Neural progenitor cell (in vitro differentiated cells): ENCODE data around the gene SLC2A5. TPM values are rescaled to one million over a fixed set of nuclear protein-coding genes. Genes with fewer than 3 reads are reported as not detected.

Experiments
- DNase-seq: peaks from one replicate; pipeline ENCODE4 v3.0.0-alpha.2; 2016; ENCODE audit warnings: low spot score
- H2AFZ ChIP-seq: fragments of 200-600 bp; sonication (generic); replicated peaks from 2 replicates; pipeline ENCODE4 v1.6.1; 2016; ENCODE audit warnings: antibody characterized with exemption
- H3F3A ChIP-seq: fragments of 200-600 bp; sonication (generic); 2 replicates; pipeline ENCODE4 v1.6.1; 2016; ENCODE audit warnings: antibody characterized with exemption, low read depth
- H3K27ac ChIP-seq: fragments of 200-600 bp; sonication (generic); 2 replicates; pipeline ENCODE4 v1.5.1; 2016; ENCODE audit warnings: mild to moderate bottlenecking
- H3K27me3 ChIP-seq: fragments of 200-600 bp; sonication (generic); 2 replicates; pipeline ENCODE4 v1.6.1; 2016; ENCODE audit warnings: mild to moderate bottlenecking, moderate library complexity
- H3K36me3 ChIP-seq: fragments of 200-600 bp; sonication (generic); 2 replicates; pipeline ENCODE4 v1.5.1; 2016
- H3K4me1 ChIP-seq: fragments of 200-600 bp; sonication (generic); 2 replicates; pipeline ENCODE4 v1.6.1; 2016; ENCODE audit warnings: mixed run types
- H3K4me2 ChIP-seq: fragments of 200-600 bp; sonication (generic); 2 replicates; pipeline ENCODE4 v1.6.1; 2016
- H3K4me3 ChIP-seq: fragments of 200-600 bp; sonication (generic); 2 replicates; pipeline ENCODE4 v1.5.1; 2016
- H3K79me2 ChIP-seq: fragments of 200-600 bp; sonication (generic); 2 replicates; pipeline ENCODE4 v1.6.1; 2016; ENCODE audit warnings: low read depth
- H3K9ac ChIP-seq: fragments of 200-600 bp; sonication (generic); 2 replicates; pipeline ENCODE4 v1.6.1; 2016
- H3K9me3 ChIP-seq: fragments of 200-600 bp; sonication (generic); 2 replicates; pipeline ENCODE4 v1.5.1; 2016; ENCODE audit warnings: low read depth
- H4K20me1 ChIP-seq: fragments of 200-600 bp; sonication (generic); 2 replicates; pipeline ENCODE4 v1.6.1; 2016; ENCODE audit warnings: low read depth
- H3K27ac Mint-ChIP-seq: 3 replicates; pipeline ENCODE4 v1.8.0; 2021; ENCODE audit warnings: mixed read lengths
- H3K27me3 Mint-ChIP-seq: 2 replicates; pipeline ENCODE4 v1.8.0; 2022; ENCODE audit warnings: low read depth, mild to moderate bottlenecking, inconsistent platforms, moderate library complexity, mixed read lengths; ENCODE audit not compliant: insufficient read depth
- H3K36me3 Mint-ChIP-seq: 3 replicates; pipeline ENCODE4 v1.8.0; 2021; ENCODE audit warnings: mixed read lengths
- H3K4me1 Mint-ChIP-seq: 3 replicates; pipeline ENCODE4 v1.8.0; 2021; ENCODE audit warnings: mixed read lengths
- H3K4me3 Mint-ChIP-seq: 3 replicates; pipeline ENCODE4 v1.8.0; 2021; ENCODE audit warnings: mild to moderate bottlenecking, moderate library complexity, mixed read lengths
- H3K9me3 Mint-ChIP-seq: 3 replicates; pipeline ENCODE4 v1.8.0; 2020; ENCODE audit warnings: mixed read lengths
- EZH2 ChIP-seq: fragments of 200-600 bp; sonication (generic); IDR thresholded peaks from 2 replicates; pipeline ENCODE4 v1.6.1; 2017; ENCODE audit warnings: antibody characterized with exemption, mild to moderate bottlenecking, moderate library complexity
- EZH2phosphoT487 ChIP-seq: fragments of 200-600 bp; sonication (generic); IDR thresholded peaks from 2 replicates; pipeline ENCODE4 v1.6.1; 2017; ENCODE audit warnings: antibody characterized with exemption
- total RNA-seq: library from RNA; depleted of rRNA; stranded (reverse); fragments of >200 nt; gene quantifications from 2 replicates; pipeline ENCODE4 v1.2.3, GENCODE V29; 2015; ENCODE audit warnings: low replicate concordance
- TF ChIP-seq, protein P1 (sequence below): fragments of 200-600 bp; sonication (generic); IDR thresholded peaks from 2 replicates; pipeline ENCODE4 v1.5.1; 2017; ENCODE audit warnings: antibody characterized with exemption, mild to moderate bottlenecking

The SLC2A5 gene
- total RNA-seq, 1 donor from 2014 or later: not detected

DNA sequence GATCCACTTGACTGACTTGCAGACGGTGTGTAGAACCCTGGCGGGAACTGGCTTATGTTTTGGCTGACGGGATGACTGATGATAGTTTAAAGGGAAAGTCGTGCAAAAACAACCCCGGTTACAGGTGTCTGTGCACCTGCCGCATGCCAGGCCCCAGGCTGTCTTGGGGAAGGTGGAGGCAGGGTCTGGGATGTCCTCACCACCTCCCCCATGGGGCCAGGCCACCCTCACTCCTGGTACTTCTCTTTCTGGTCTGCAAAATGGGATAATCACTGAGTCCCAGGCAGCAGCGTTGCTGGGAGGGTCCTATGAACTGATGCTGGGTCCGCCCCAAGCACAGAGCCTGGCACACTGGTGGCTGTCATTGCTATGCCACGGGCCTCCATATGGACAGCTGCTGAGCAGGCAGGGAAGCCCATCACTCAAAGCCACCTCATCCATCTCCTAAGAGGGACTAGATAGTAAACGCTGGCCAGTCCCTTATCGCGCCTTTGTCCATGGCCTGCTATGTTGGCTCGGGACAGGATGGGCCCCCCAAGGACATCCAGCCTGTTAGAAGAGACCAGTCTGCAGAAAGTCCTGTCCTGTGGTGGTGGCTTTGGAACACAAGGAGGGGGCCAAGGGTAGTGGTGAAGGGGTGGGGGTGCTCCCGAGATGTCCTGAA, 28.2 kb downstream of the SLC2A5 start:
- no peaks in the 10 kb centered on the region for H3K4me1 ChIP-seq
- no peak overlapping the region for H3K27ac ChIP-seq
- H3K9me3 Mint-ChIP-seq: peaks cover 2% of the 10 kb centered on the region
- H3K27me3 ChIP-seq: no peaks in the 10 kb centered on the region
- H3K79me2 ChIP-seq: no peaks in the 10 kb centered on the region
- H3K4me2 ChIP-seq: no peak overlapping the region
- peaks cover 4% of the 10 kb centered on the region for H3K27me3 Mint-ChIP-seq
- no peaks in the 10 kb centered on the region for H3K36me3 ChIP-seq
- DNase-seq: no peak
- H3K36me3 Mint-ChIP-seq: no peaks in the 10 kb centered on the region
- no peak overlapping the region for H3K4me3 Mint-ChIP-seq
- no peak overlapping the region for H3K4me3 ChIP-seq
- no peaks in the 10 kb centered on the region for H3K4me1 Mint-ChIP-seq
- no peaks in the 10 kb centered on the region for H4K20me1 ChIP-seq
- H3K27ac Mint-ChIP-seq: no peak overlapping the region
- TF ChIP-seq EZH2phosphoT487 (no peak), EZH2 (no peak)
- TF ChIP-seq, protein P1, sequence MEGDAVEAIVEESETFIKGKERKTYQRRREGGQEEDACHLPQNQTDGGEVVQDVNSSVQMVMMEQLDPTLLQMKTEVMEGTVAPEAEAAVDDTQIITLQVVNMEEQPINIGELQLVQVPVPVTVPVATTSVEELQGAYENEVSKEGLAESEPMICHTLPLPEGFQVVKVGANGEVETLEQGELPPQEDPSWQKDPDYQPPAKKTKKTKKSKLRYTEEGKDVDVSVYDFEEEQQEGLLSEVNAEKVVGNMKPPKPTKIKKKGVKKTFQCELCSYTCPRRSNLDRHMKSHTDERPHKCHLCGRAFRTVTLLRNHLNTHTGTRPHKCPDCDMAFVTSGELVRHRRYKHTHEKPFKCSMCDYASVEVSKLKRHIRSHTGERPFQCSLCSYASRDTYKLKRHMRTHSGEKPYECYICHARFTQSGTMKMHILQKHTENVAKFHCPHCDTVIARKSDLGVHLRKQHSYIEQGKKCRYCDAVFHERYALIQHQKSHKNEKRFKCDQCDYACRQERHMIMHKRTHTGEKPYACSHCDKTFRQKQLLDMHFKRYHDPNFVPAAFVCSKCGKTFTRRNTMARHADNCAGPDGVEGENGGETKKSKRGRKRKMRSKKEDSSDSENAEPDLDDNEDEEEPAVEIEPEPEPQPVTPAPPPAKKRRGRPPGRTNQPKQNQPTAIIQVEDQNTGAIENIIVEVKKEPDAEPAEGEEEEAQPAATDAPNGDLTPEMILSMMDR: no peak
- no peak overlapping the region for H3K9ac ChIP-seq
- H3K9me3 ChIP-seq: no peaks in the 10 kb centered on the region
- H2AFZ ChIP-seq: no peak overlapping the region
- no peaks in the 10 kb centered on the region for H3F3A ChIP-seq

DNA sequence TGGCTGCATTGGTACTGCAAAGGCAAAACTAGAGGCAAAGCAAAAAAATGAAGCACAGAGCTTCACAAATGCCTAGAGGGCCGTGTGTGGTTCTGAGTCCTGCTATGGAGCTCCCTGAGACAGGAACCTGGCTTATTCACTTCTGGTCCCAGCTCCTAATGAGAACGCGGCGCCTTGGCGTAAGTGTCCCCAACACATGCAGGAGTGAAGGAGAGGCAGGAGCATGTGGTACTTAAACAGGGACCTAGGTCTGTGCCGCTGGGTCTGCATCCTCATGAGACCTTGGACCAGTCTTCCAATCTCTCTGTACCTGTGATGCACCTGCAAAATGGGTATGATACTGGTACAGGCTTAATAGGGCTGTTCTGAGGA, 28.8 kb downstream of the SLC2A5 start:
- no peak overlapping the region for H3K4me3 Mint-ChIP-seq
- H3K27me3 ChIP-seq: no peaks in the 10 kb centered on the region
- no peaks in the 10 kb centered on the region for H3K36me3 Mint-ChIP-seq
- peaks cover 6% of the 10 kb centered on the region for H3K9me3 Mint-ChIP-seq
- H3K9ac ChIP-seq: no peak overlapping the region
- H3K4me3 ChIP-seq: no peak overlapping the region
- H3K79me2 ChIP-seq: no peaks in the 10 kb centered on the region
- H3K27ac Mint-ChIP-seq: no peak overlapping the region
- H3K36me3 ChIP-seq: no peaks in the 10 kb centered on the region
- no peak for TF ChIP-seq EZH2
- no peak for TF ChIP-seq EZH2phosphoT487
- TF ChIP-seq, protein P1: no peak
- no peak for DNase-seq
- no peaks in the 10 kb centered on the region for H3K4me1 Mint-ChIP-seq
- H3F3A ChIP-seq: no peaks in the 10 kb centered on the region
- H4K20me1 ChIP-seq: no peaks in the 10 kb centered on the region
- no peaks in the 10 kb centered on the region for H3K4me1 ChIP-seq
- H3K9me3 ChIP-seq: no peaks in the 10 kb centered on the region
- H3K4me2 ChIP-seq: no peak overlapping the region
- no peak overlapping the region for H3K27ac ChIP-seq
- peaks cover 4% of the 10 kb centered on the region for H3K27me3 Mint-ChIP-seq
- no peak overlapping the region for H2AFZ ChIP-seq

DNA sequence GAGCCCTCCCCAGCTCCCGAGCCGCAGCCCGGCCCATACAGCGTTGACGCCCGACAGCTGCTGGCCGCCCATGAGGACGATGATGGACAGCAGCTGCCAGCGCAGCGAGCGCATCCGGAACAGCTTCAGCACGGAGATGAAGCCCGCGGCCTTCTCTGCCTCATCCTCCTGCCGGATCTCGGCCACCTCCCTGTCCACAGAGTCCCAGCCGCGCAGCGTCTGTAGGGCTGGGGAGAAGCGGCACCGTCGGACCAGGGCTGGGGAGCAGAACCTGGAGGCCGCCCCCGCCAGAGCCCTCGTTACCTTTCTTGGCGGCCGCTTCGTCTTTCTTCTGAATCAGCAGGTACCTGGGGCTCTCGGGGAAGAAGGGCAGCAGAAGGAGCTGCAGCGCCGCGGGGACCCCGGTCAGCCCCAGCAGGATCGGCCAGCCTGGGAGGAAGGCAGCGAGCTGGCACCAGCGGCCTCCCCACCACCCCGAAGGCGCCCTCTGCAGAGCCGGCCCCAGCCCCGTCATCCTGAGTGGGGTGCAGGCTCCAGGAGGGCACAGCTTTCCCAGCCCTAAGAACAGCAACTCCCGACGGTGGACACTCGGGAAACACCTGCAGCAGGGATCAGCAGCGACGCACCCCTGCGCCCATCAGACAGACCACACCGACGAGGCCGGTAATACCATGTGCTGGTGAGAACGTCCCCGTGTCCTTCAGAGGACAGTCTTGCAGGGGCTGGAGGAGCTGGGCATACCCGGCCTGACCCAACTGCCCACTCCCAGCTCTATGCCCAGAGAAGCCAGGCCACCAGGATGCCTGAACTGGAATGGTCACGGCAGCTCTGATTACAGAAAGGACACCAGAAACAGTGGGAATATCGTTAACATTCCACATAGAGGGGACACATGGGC, 29.4 kb downstream of the SLC2A5 start:
- Mint-ChIP-seq H3K4me1 (no peaks in the 10 kb centered on the region), H3K4me3 (no peak overlapping the region), H3K9me3 (peaks cover 11% of the 10 kb centered on the region), H3K36me3 (no peaks in the 10 kb centered on the region), H3K27me3 (peaks cover 4% of the 10 kb centered on the region), H3K27ac (no peak overlapping the region)
- Histone ChIP-seq H3F3A (no peaks in the 10 kb centered on the region), H3K4me2 (no peak overlapping the region), H3K27me3 (no peaks in the 10 kb centered on the region), H3K36me3 (no peaks in the 10 kb centered on the region), H3K79me2 (no peaks in the 10 kb centered on the region), H2AFZ (no peak overlapping the region), H3K9ac (no peak overlapping the region), H3K9me3 (no peaks in the 10 kb centered on the region), H3K4me1 (no peaks in the 10 kb centered on the region), H3K27ac (no peak overlapping the region), H3K4me3 (no peak overlapping the region), H4K20me1 (no peaks in the 10 kb centered on the region)
- TF ChIP-seq EZH2phosphoT487: no peak
- TF ChIP-seq EZH2: no peak
- TF ChIP-seq, protein P1: no peak
- no peak for DNase-seq
